ENCODE results near the gene DNASE1L2.
A peak's percentile ranks its signal among the peaks of the same experiment; 100 is the strongest.

Gene DNASE1L2

GRCh38 chr16:2204416-2205103 lies 31.7 kb upstream of the DNASE1L2 start:
- no peak for DNase-seq (ENCODE audit: extremely low read depth, low read depth)
- TF ChIP-seq CTCF (IDR thresholded peaks at IDR 0.05; ENCODE audit: low read depth, low read length) = no peak

GRCh38 chr16:2205104-2205966 lies 30.9 kb upstream of the DNASE1L2 start, which contains the start of gene MLST8:
Gene MLST8, plus strand, starts transcription at chr16:2205454. Its CDS starts 632 bp downstream, at chr16:2206086.
- peak; percentile 73 for DNase-seq (ENCODE audit: extremely low read depth, low read depth)
- TF ChIP-seq CTCF (IDR thresholded peaks at IDR 0.05; ENCODE audit: low read depth, low read length) = no peak

- DNase-seq (ENCODE audit: extremely low read depth, low read depth) = no peak
- no peak for TF ChIP-seq CTCF (IDR thresholded peaks at IDR 0.05; ENCODE audit: low read depth, low read length)
Observed at GRCh38 chr16:2205967-2206313, 30.3 kb upstream of the DNASE1L2 start.

GRCh38 chr16:2206420-2206779 lies 29.8 kb upstream of the DNASE1L2 start:
- no peak for TF ChIP-seq CTCF (IDR thresholded peaks at IDR 0.05; ENCODE audit: low read depth, low read length)
- no peak for DNase-seq (ENCODE audit: extremely low read depth, low read depth)

- TF ChIP-seq CTCF (IDR thresholded peaks at IDR 0.05; ENCODE audit: low read depth, low read length) = no peak
- no peak for DNase-seq (ENCODE audit: extremely low read depth, low read depth)
Observed at GRCh38 chr16:2206780-2207433, 29.3 kb upstream of the DNASE1L2 start.

- TF ChIP-seq CTCF (IDR thresholded peaks at IDR 0.05; ENCODE audit: low read depth, low read length) = no peak
- no peak for DNase-seq (ENCODE audit: extremely low read depth, low read depth)
Observed at GRCh38 chr16:2207872-2208271, 28.4 kb upstream of the DNASE1L2 start.

GRCh38 chr16:2208308-2208707 lies 27.9 kb upstream of the DNASE1L2 start:
- DNase-seq (ENCODE audit: extremely low read depth, low read depth) = no peak
- no peak for TF ChIP-seq CTCF (IDR thresholded peaks at IDR 0.05; ENCODE audit: low read depth, low read length)

Measured in AG09319 (cell line).